Measurements from ENCODE around the gene MTR. TPM values are rescaled to one million over a fixed set of nuclear protein-coding genes. Genes with fewer than 3 reads are reported as not detected.
"Not testable (repeated sequence)": the region's sequence is repeated elsewhere in the genome, so short reads cannot be mapped to it uniquely, and the experiment has no call there.

MTR gene
- polyA plus RNA-seq, 10 donors: 16.6 to 26.8 (median 22.7) TPM

- no peak for DNase-seq
Observed at GRCh38 chr1:236896716-236897115, 101.6 kb downstream of the MTR start.

- DNase-seq: peak in 1 of 3 donors; percentile 77
Observed at GRCh38 chr1:236904892-236905741, 110.0 kb downstream of the MTR start.

- DNase-seq: no peak
Observed at GRCh38 chr1:236907205-236907604, 112.1 kb downstream of the MTR start.

GRCh38 chr1:236908669-236909068 is 113.6 kb downstream of the MTR start:
- no peak for DNase-seq

- DNase-seq: not testable (repeated sequence)
Observed at GRCh38 chr1:236911047-236911446, 116.0 kb downstream of the MTR start.

GRCh38 chr1:236913371-236914037 is 118.4 kb downstream of the MTR start:
- no peak for DNase-seq

- DNase-seq: no peak
Observed at GRCh38 chr1:236914375-236914774, 119.3 kb downstream of the MTR start.

- DNase-seq: no peak
Observed at GRCh38 chr1:236916131-236916800, 121.2 kb downstream of the MTR start.

- DNase-seq: no peak
Observed at GRCh38 chr1:236917448-236917847, 122.4 kb downstream of the MTR start.

GRCh38 chr1:236920286-236920894 is 125.3 kb downstream of the MTR start:
- DNase-seq: peak in 1 of 3 donors; percentile 11

GRCh38 chr1:236921610-236922009 is 126.5 kb downstream of the MTR start:
- DNase-seq: no peak

- DNase-seq: no peak
Observed at GRCh38 chr1:236922190-236922589, 127.1 kb downstream of the MTR start.

- DNase-seq: peak in 1 of 3 donors; percentile 21
Observed at GRCh38 chr1:236925386-236925785, 130.3 kb downstream of the MTR start.

GRCh38 chr1:236930503-236930902 is 135.4 kb downstream of the MTR start:
- no peak for DNase-seq

- peak in 1 of 3 donors; percentile 43 for DNase-seq
Observed at GRCh38 chr1:236938760-236939159, 143.7 kb downstream of the MTR start.

GRCh38 chr1:236942431-236942830 is 147.3 kb downstream of the MTR start:
- no peak for DNase-seq

- DNase-seq: no peak
Observed at GRCh38 chr1:236944556-236944955, 149.5 kb downstream of the MTR start.

- DNase-seq: no peak
Observed at GRCh38 chr1:236945002-236945401, 149.9 kb downstream of the MTR start.

- DNase-seq: peak in 1 of 3 donors; percentile 14
Observed at GRCh38 chr1:236947794-236948193, 152.7 kb downstream of the MTR start.

GRCh38 chr1:236948381-236948780 is 153.3 kb downstream of the MTR start:
- DNase-seq: peak in 1 of 3 donors; percentile 45

GRCh38 chr1:236948996-236949395 is 153.9 kb downstream of the MTR start:
- DNase-seq: peak in 1 of 3 donors; percentile 5

GRCh38 chr1:236950365-236950764 is 155.3 kb downstream of the MTR start:
- DNase-seq: no peak

All from muscle of back (tissue), 11 donors.